ENCODE results near the gene HBS1L. TPM values are rescaled to one million over a fixed set of nuclear protein-coding genes. Genes with fewer than 3 reads are reported as not detected.
"Not testable (repeated sequence)": the region's sequence is repeated elsewhere in the genome, so short reads cannot be mapped to it uniquely, and the experiment has no call there.

Gene HBS1L
- total and polyA plus RNA-seq, 5 donors from 2014 or later = 49.4 to 109 (median 64.5) TPM

DNA sequence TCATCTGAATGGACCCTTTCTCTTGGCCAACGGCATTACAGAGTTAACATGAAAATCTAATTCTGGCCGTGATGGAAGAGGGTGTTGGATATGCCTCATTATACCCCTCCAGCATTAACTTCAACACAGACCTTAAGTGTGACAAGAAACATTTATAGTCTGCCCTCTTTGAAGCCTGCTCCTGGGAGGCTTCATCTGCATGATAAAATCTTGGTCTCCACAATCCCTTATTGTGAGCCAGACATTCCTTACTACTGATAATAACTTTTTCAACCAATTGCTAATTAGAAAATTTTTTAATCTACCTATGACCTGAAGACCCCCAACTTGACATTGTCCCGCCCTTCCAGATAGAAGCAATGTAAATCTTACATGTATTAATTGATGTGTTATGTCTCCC, 9.3 kb upstream of the HBS1L start:
- Histone ChIP-seq H3K36me3 (ENCODE audit: control insufficient read depth, insufficient read depth, low read length) (no peaks in the 10 kb centered on the region), H3K4me3 (ENCODE audit: low read depth, low read length) (no peak overlapping the region), H3K27me3 (ENCODE audit: control insufficient read depth, insufficient read depth, low read length) (no peaks in the 10 kb centered on the region), H3K9me3 (ENCODE audit: control insufficient read depth in 2 of 2, low read length in 2 of 2) (no peaks in the 10 kb centered on the region), H3K27ac (ENCODE audit: insufficient read depth, low read length, poor library complexity, severe bottlenecking) (no peak overlapping the region), H3K4me1 (ENCODE audit: control insufficient read depth, insufficient read depth, low read length, poor library complexity, severe bottlenecking) (no peaks in the 10 kb centered on the region)
- Mint-ChIP-seq H3K27ac (peak overlapping the region in 1 of 3 donors; percentile 36), H3K4me1 (peaks cover 0 to 2% (median 0%) of the 10 kb centered on the region in 4 donors), H3K9me3 (no peaks in the 10 kb centered on the region), H3K4me3 (no peak overlapping the region), H3K36me3 (peaks cover 4% of the 10 kb centered on the region), H3K27me3 (peaks cover 5% of the 10 kb centered on the region)
- DNase-seq (no peak), ATAC-seq (ENCODE audit: low read depth in 2 of 2) (no peak)

DNA sequence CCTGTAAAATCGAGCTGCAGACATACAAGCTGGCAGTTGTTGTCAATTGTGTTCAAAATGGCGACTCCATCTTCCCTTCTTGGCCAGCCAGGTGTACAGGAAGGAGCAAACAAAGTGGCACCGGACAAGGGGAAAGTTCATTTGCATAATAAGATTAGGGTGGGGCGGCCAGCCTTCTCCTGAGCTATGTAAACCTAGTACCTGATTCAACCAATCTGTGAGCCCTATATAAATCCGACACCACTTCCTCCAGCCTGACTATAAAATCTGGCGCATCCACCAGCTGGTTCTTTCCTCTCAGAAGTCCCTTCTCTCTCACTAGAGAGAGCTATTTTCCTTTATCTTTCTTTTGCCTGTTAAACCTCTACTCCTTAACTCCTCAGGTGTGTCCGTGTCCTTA, 8.1 kb upstream of the HBS1L start:
- no peaks in the 10 kb centered on the region for H3K27me3 ChIP-seq (ENCODE audit: control insufficient read depth, insufficient read depth, low read length)

DNA sequence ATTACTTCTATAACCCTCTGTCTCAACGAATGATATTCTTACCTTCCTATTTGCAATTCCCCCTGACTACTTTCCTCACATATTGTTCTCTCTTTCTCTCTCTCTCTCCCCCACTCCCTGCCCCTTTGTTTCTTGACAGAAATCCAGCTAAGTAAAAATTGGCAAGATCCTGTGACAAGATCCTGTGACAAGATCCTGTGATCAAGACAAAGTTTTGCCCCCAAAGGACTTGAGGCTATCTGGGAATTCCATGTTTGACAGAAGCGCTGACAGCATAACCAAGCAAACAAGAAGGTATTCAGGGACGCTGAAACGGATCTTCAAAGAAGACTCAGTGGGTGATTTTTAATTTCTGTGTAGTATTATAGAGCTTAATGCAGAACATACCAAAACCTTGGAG, 5.5 kb upstream of the HBS1L start:
- no peak overlapping the region for H3K27ac ChIP-seq (ENCODE audit: insufficient read depth, low read length, poor library complexity, severe bottlenecking)
- H3K9me3 ChIP-seq (ENCODE audit: control insufficient read depth in 2 of 2, low read length in 2 of 2) = no peaks in the 10 kb centered on the region
- H3K36me3 ChIP-seq (ENCODE audit: control insufficient read depth, insufficient read depth, low read length) = no peaks in the 10 kb centered on the region
- Mint-ChIP-seq H3K27ac (no peak overlapping the region), H3K9me3 (no peaks in the 10 kb centered on the region), H3K4me3 (no peak overlapping the region), H3K4me1 (peaks cover 0 to 8% (median 6%) of the 10 kb centered on the region in 4 donors), H3K36me3 (peaks cover 4% of the 10 kb centered on the region), H3K27me3 (peaks cover 5% of the 10 kb centered on the region)
- no peak for DNase-seq
- no peak for ATAC-seq (ENCODE audit: low read depth in 2 of 2)
- no peaks in the 10 kb centered on the region for H3K4me1 ChIP-seq (ENCODE audit: control insufficient read depth, insufficient read depth, low read length, poor library complexity, severe bottlenecking)
- no peaks in the 10 kb centered on the region for H3K27me3 ChIP-seq (ENCODE audit: control insufficient read depth, insufficient read depth, low read length)
- H3K4me3 ChIP-seq (ENCODE audit: low read depth, low read length) = no peak overlapping the region

More for the DNA sequence above, 8.1 kb upstream of the HBS1L start:
- peaks cover 0 to 2% (median 0%) of the 10 kb centered on the region in 4 donors for H3K4me1 Mint-ChIP-seq
- DNase-seq (no peak), ATAC-seq (ENCODE audit: low read depth in 2 of 2) (no peak)
- no peak overlapping the region for H3K4me3 Mint-ChIP-seq
- Histone ChIP-seq H3K9me3 (ENCODE audit: control insufficient read depth in 2 of 2, low read length in 2 of 2) (no peaks in the 10 kb centered on the region), H3K27ac (ENCODE audit: insufficient read depth, low read length, poor library complexity, severe bottlenecking) (no peak overlapping the region), H3K4me3 (ENCODE audit: low read depth, low read length) (no peak overlapping the region), H3K4me1 (ENCODE audit: control insufficient read depth, insufficient read depth, low read length, poor library complexity, severe bottlenecking) (no peaks in the 10 kb centered on the region), H3K36me3 (ENCODE audit: control insufficient read depth, insufficient read depth, low read length) (no peaks in the 10 kb centered on the region)
- peaks cover 5% of the 10 kb centered on the region for H3K27me3 Mint-ChIP-seq
- peaks cover 4% of the 10 kb centered on the region for H3K36me3 Mint-ChIP-seq
- H3K27ac Mint-ChIP-seq = no peak overlapping the region
- no peaks in the 10 kb centered on the region for H3K9me3 Mint-ChIP-seq

DNA sequence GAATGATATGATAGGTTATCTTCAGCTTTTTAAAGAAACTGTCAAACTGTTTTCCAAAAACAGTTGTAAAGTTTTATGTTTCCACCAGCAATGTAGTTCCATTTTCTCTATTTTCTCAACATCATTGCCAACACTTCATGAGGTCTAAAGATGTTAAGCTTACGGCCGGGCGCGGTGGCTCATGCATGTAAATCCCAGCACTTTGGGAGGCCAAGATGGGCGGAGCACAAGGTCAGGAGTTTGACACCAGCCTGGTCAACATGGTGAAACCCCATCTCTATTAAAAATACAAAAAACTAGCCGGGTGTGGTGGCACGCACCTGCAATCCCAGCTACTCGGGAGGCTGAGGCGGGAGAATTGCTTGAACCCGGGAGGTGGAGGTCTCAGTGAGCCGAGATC, 3.7 kb upstream of the HBS1L start:
- not testable (repeated sequence) for H3K27me3 Mint-ChIP-seq; H3K36me3 ChIP-seq (ENCODE audit: control insufficient read depth, insufficient read depth, low read length); H3K36me3 Mint-ChIP-seq; ATAC-seq (ENCODE audit: low read depth in 2 of 2); H3K9me3 Mint-ChIP-seq; H3K27ac ChIP-seq (ENCODE audit: insufficient read depth, low read length, poor library complexity, severe bottlenecking); H3K27ac Mint-ChIP-seq; H3K4me3 ChIP-seq (ENCODE audit: low read depth, low read length); DNase-seq; H3K9me3 ChIP-seq (ENCODE audit: control insufficient read depth in 2 of 2, low read length in 2 of 2); H3K27me3 ChIP-seq (ENCODE audit: control insufficient read depth, insufficient read depth, low read length); H3K4me3 Mint-ChIP-seq
- H3K4me1 Mint-ChIP-seq = peaks cover 7 to 25% (median 21%) of the 10 kb centered on the region in 4 donors
- H3K4me1 ChIP-seq (ENCODE audit: control insufficient read depth, insufficient read depth, low read length, poor library complexity, severe bottlenecking) = peaks cover 11% of the 10 kb centered on the region

DNA sequence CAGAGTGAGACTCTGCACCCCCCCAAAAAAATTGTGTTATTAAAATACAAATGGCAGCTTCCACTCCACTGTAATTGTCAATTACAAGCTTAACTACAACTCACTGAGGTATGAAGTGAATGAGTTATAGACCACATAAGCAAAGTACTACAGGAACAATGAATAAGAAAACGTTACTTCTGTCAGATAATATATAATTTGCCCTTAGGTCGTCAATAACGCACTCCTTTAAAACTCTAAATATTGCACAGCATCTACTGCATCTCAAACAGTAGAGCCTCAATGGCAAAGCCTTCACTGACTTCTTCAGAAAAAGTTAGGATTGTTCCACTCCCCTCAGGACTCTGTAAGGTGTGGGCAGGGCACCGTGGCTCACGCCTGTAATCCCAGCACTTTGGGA, 2.0 kb upstream of the HBS1L start:
- Histone ChIP-seq H3K9me3 (ENCODE audit: control insufficient read depth in 2 of 2, low read length in 2 of 2) (no peaks in the 10 kb centered on the region), H3K4me1 (ENCODE audit: control insufficient read depth, insufficient read depth, low read length, poor library complexity, severe bottlenecking) (peaks cover 27% of the 10 kb centered on the region), H3K27me3 (ENCODE audit: control insufficient read depth, insufficient read depth, low read length) (no peaks in the 10 kb centered on the region), H3K4me3 (ENCODE audit: low read depth, low read length) (no peak overlapping the region), H3K36me3 (ENCODE audit: control insufficient read depth, insufficient read depth, low read length) (no peaks in the 10 kb centered on the region), H3K27ac (ENCODE audit: insufficient read depth, low read length, poor library complexity, severe bottlenecking) (no peak overlapping the region)
- H3K4me1 Mint-ChIP-seq = peaks cover 15 to 42% (median 32%) of the 10 kb centered on the region in 4 donors
- peaks cover 5% of the 10 kb centered on the region for H3K27me3 Mint-ChIP-seq
- ATAC-seq (ENCODE audit: low read depth in 2 of 2) (no peak), DNase-seq (no peak)
- no peak overlapping the region for H3K27ac Mint-ChIP-seq
- no peaks in the 10 kb centered on the region for H3K36me3 Mint-ChIP-seq
- peaks cover 0 to 1% (median 0%) of the 10 kb centered on the region in 7 donors for H3K9me3 Mint-ChIP-seq
- H3K4me3 Mint-ChIP-seq = peak overlapping the region in 1 of 4 donors; percentile 17

DNA sequence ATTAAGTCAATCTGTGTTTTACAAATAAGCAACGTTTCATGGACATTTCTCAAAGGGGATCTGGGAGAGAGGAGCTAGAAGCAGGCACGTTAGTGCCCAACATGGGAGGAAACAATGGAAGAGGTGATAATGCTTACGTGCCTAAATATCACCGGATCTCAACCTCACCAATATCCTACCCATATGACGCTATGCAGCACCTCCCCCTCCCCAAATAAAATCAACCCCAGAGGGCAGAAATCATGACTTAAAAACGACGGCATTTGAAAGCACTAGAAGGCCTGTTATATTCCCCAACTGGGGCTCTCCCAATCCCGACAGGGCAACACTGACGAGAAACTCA, 425 bp downstream of the HBS1L start:
- Histone ChIP-seq H3K27ac (ENCODE audit: insufficient read depth, low read length, poor library complexity, severe bottlenecking) (peak overlapping the region; percentile 94), H3K9me3 (ENCODE audit: control insufficient read depth in 2 of 2, low read length in 2 of 2) (no peaks in the 10 kb centered on the region), H3K27me3 (ENCODE audit: control insufficient read depth, insufficient read depth, low read length) (no peaks in the 10 kb centered on the region), H3K4me1 (ENCODE audit: control insufficient read depth, insufficient read depth, low read length, poor library complexity, severe bottlenecking) (peaks cover 32% of the 10 kb centered on the region), H3K4me3 (ENCODE audit: low read depth, low read length) (peak overlapping the region; percentile 90), H3K36me3 (ENCODE audit: control insufficient read depth, insufficient read depth, low read length) (peaks cover 7% of the 10 kb centered on the region)
- DNase-seq = peak in 1 of 3 donors; percentile 60
- Mint-ChIP-seq H3K9me3 (peaks cover 0 to 1% (median 0%) of the 10 kb centered on the region in 7 donors), H3K4me3 (peak overlapping the region; percentile 93 to 98 (median 98)), H3K36me3 (peaks cover 10% of the 10 kb centered on the region), H3K27me3 (no peaks in the 10 kb centered on the region), H3K4me1 (peaks cover 23 to 55% (median 39%) of the 10 kb centered on the region in 4 donors), H3K27ac (peak overlapping the region; percentile 99 to 100 (median 99))
- ATAC-seq (ENCODE audit: low read depth in 2 of 2) = no peak

DNA sequence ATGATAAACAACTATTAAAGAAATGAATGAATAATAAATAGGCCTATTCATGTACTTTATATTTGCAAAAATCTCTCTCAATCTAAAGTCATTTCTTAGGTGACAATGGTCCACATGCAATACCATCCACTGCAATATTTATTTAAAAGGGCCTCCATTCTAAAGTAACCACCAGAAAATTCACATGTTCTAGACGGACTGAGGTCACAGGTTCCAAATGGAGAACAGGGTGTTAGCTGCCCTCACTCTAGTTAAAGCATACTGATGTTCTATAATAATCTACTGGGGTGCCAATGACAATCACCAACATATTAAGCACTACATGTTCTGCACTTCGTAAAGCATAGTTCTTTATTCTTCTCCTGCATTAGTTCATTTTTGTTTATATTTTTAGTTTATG, 1.2 kb downstream of the HBS1L start:
- peak overlapping the region in 2 of 3 donors; percentile 99 to 100 for H3K27ac Mint-ChIP-seq
- Histone ChIP-seq H3K27ac (ENCODE audit: insufficient read depth, low read length, poor library complexity, severe bottlenecking) (peak overlapping the region; percentile 94), H3K4me1 (ENCODE audit: control insufficient read depth, insufficient read depth, low read length, poor library complexity, severe bottlenecking) (peaks cover 32% of the 10 kb centered on the region), H3K9me3 (ENCODE audit: control insufficient read depth in 2 of 2, low read length in 2 of 2) (no peaks in the 10 kb centered on the region), H3K27me3 (ENCODE audit: control insufficient read depth, insufficient read depth, low read length) (no peaks in the 10 kb centered on the region), H3K36me3 (ENCODE audit: control insufficient read depth, insufficient read depth, low read length) (peaks cover 13% of the 10 kb centered on the region), H3K4me3 (ENCODE audit: low read depth, low read length) (peak overlapping the region; percentile 90)
- ATAC-seq (ENCODE audit: low read depth in 2 of 2) (no peak), DNase-seq (no peak)
- peaks cover 18% of the 10 kb centered on the region for H3K36me3 Mint-ChIP-seq
- peak overlapping the region; percentile 93 to 98 (median 98) for H3K4me3 Mint-ChIP-seq
- no peaks in the 10 kb centered on the region for H3K27me3 Mint-ChIP-seq
- peaks cover 0 to 1% (median 0%) of the 10 kb centered on the region in 7 donors for H3K9me3 Mint-ChIP-seq
- peaks cover 23 to 62% (median 45%) of the 10 kb centered on the region in 4 donors for H3K4me1 Mint-ChIP-seq

DNA sequence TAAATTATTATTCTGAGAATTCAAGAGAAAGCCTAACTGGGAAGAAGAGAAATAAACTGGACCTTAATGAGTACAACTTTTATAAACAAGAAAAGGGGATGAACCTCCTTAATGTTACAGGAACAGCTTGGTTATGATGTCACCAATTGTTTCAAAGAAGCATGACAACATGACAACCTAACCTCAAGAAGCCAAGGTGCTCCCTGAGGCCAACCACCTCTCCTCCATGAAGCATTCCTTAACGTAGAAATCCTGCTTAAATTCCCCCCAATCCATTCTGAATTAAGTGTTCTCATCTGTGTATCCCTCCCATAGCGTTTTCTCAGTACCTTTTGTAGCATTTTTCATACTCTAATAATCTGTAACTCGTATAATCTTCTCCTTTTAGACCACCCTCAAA, 1.7 kb downstream of the HBS1L start:
- peak overlapping the region; percentile 94 for H3K27ac ChIP-seq (ENCODE audit: insufficient read depth, low read length, poor library complexity, severe bottlenecking)
- DNase-seq = no peak
- Mint-ChIP-seq H3K27ac (peak overlapping the region in 1 of 3 donors; percentile 100), H3K4me3 (peak overlapping the region; percentile 93 to 98 (median 98)), H3K9me3 (peaks cover 0 to 1% (median 0%) of the 10 kb centered on the region in 7 donors), H3K4me1 (peaks cover 23 to 67% (median 49%) of the 10 kb centered on the region in 4 donors), H3K36me3 (peaks cover 22% of the 10 kb centered on the region), H3K27me3 (no peaks in the 10 kb centered on the region)
- H3K4me3 ChIP-seq (ENCODE audit: low read depth, low read length) = peak overlapping the region; percentile 90
- H3K9me3 ChIP-seq (ENCODE audit: control insufficient read depth in 2 of 2, low read length in 2 of 2) = no peaks in the 10 kb centered on the region
- H3K27me3 ChIP-seq (ENCODE audit: control insufficient read depth, insufficient read depth, low read length) = no peaks in the 10 kb centered on the region
- H3K4me1 ChIP-seq (ENCODE audit: control insufficient read depth, insufficient read depth, low read length, poor library complexity, severe bottlenecking) = peaks cover 33% of the 10 kb centered on the region
- ATAC-seq (ENCODE audit: low read depth in 2 of 2) = no peak
- peaks cover 17% of the 10 kb centered on the region for H3K36me3 ChIP-seq (ENCODE audit: control insufficient read depth, insufficient read depth, low read length)
